HCT116 (cell line): Measurements from ENCODE around the gene CCDC192. TPM values are rescaled to one million over a fixed set of nuclear protein-coding genes. Genes with fewer than 3 reads are reported as not detected.

Source experiments
- ATAC-seq: fragments of 200-7000 bp; cut with Tn5 transposase; 2 replicates; pipeline ENCODE4 v1.9.1; 2020; ENCODE audit warnings: mild to moderate bottlenecking, moderate library complexity
- BruUV-seq: library from RNA; stranded (reverse); fragments of 400-500 nt; replicated peaks from 2 replicates; lab custom pipeline; 2021; lab: Mats Ljungman, UMichigan
- CTCF ChIA-PET: fragments of 300-600 bp; sonication (Branson Sonifier 250); formaldehyde crosslinking; loops from one replicate; lab custom pipeline; 2021; ENCODE audit warnings: antibody characterized with exemption; lab: Charles Lee
- POLR2A ChIA-PET: fragments of 300-600, 350-600 bp; sonication (Branson Sonifier 250); formaldehyde crosslinking; loops from one replicate; lab custom pipeline; 2021; ENCODE audit warnings: antibody characterized with exemption; lab: Charles Lee
- RAD21 ChIA-PET, 2 experiments: fragments of 300-600 bp; sonication (Branson Sonifier 250); formaldehyde crosslinking; loops; one replicate each; lab custom pipeline; 2023; ENCODE audit warnings: low total read pairs in 2 of 2; ENCODE audit not compliant: uncharacterized antibody in 2 of 2, unreplicated experiment in 2 of 2, low non-redundant PET in 1 of 2; lab: Charles Lee
- DNase-seq: peaks from one replicate; pipeline ENCODE4 v3.0.0-alpha.2; 2010; ENCODE audit warnings: low read depth, low spot score
- H2AFZ ChIP-seq: fragments of 200-600 bp; shearing (Covaris generic), sonication (generic); 2 replicates; pipeline ENCODE4 v1.6.1; 2017; ENCODE audit warnings: low read depth, mixed run types, mixed read lengths, antibody characterized with exemption, low read length; ENCODE audit not compliant: poor library complexity, severe bottlenecking
- H3K27ac ChIP-seq: 2 replicates; pipeline ENCODE4 v1.5.1; 2012; ENCODE audit warnings: low read depth, low read length
- H3K27me3 ChIP-seq: fragments of 200-600 bp; sonication (generic); 2 replicates; pipeline ENCODE4 v1.6.1; 2016; ENCODE audit warnings: mixed run types, low read length, mixed read lengths; ENCODE audit not compliant: insufficient read depth
- H3K36me3 ChIP-seq, 2 experiments: fragments of 200-500 bp in 1 of 2; fragments of 200-600 bp in 1 of 2; sonication (Bioruptor generic) in 1 of 2; sonication (generic) in 1 of 2; 2 replicates each; pipeline versions ENCODE4 v1.5.1 to v1.6.1; 2014 to 2016; ENCODE audit warnings: low read length in 2 of 2, inconsistent platforms in 1 of 2, mixed read lengths in 1 of 2, mixed run types in 1 of 2; ENCODE audit not compliant: insufficient read depth in 2 of 2, control insufficient read depth in 1 of 2
- H3K4me1 ChIP-seq, 2 experiments: fragments of 200-600 bp in 1 of 2; sonication (generic) in 1 of 2; 2 replicates each; pipeline versions ENCODE4 v1.5.1 to v1.6.1; 2012 to 2017; ENCODE audit warnings: low read length in 2 of 2, inconsistent platforms in 1 of 2, mild to moderate bottlenecking in 1 of 2, mixed read lengths in 1 of 2, mixed run types in 1 of 2, moderate library complexity in 1 of 2; ENCODE audit not compliant: insufficient read depth in 2 of 2, control insufficient read depth in 1 of 2
- H3K4me2 ChIP-seq: fragments of 200-600 bp; sonication (generic); 2 replicates; pipeline ENCODE4 v1.6.1; 2017; ENCODE audit warnings: mixed run types, low read length, mixed read lengths
- H3K4me3 ChIP-seq, 2 experiments: fragments of 200-600 bp in 1 of 2; sonication (generic) in 1 of 2; replicated peaks in 1 of 2; 2 replicates each; pipeline ENCODE4 v1.5.1; 2011 to 2016; ENCODE audit warnings: low read length in 2 of 2, control low read depth in 1 of 2, low read depth in 1 of 2, mild to moderate bottlenecking in 1 of 2, mixed read lengths in 1 of 2, mixed run types in 1 of 2
- H3K79me2 ChIP-seq: fragments of 200-600 bp; sonication (generic); 2 replicates; pipeline ENCODE4 v1.6.1; 2017; ENCODE audit warnings: mild to moderate bottlenecking, mixed run types, low read length, moderate library complexity, mixed read lengths; ENCODE audit not compliant: insufficient read depth
- H3K9ac ChIP-seq: fragments of 200-600 bp; sonication (generic); 2 replicates; pipeline ENCODE4 v1.6.1; 2016; ENCODE audit warnings: low read length, mixed read lengths
- H3K9me2 ChIP-seq: fragments of 200-600 bp; sonication (generic), shearing (Covaris generic); 2 replicates; pipeline ENCODE4 v1.6.1; 2017; ENCODE audit warnings: mixed run types, mild to moderate bottlenecking, moderate library complexity; ENCODE audit not compliant: insufficient read depth
- H3K9me3 ChIP-seq, 2 experiments: fragments of 200-500 bp in 1 of 2; fragments of 200-600 bp in 1 of 2; sonication (Bioruptor generic) in 1 of 2; sonication (generic) in 1 of 2; 2 replicates each; pipeline ENCODE4 v1.6.1; 2014 to 2017; ENCODE audit warnings: low read length in 2 of 2, mixed read lengths in 2 of 2, inconsistent platforms in 1 of 2, low read depth in 1 of 2, mild to moderate bottlenecking in 1 of 2, mixed run types in 1 of 2, moderate library complexity in 1 of 2; ENCODE audit not compliant: control insufficient read depth in 1 of 2, insufficient read depth in 1 of 2
- H4K20me1 ChIP-seq: fragments of 200-600 bp; sonication (generic), shearing (Covaris generic); 2 replicates; pipeline ENCODE4 v1.6.1; 2017; ENCODE audit warnings: mixed run types, mild to moderate bottlenecking, moderate library complexity; ENCODE audit not compliant: insufficient read depth
- CBX3 ChIP-seq: IDR thresholded peaks from 2 replicates; pipeline ENCODE4 v1.6.1; 2012; ENCODE audit warnings: low read depth
- EGR1 ChIP-seq: IDR thresholded peaks from 2 replicates; pipeline ENCODE4 v1.6.1; 2012; ENCODE audit warnings: low read depth
- EZH2 ChIP-seq: fragments of 200-600 bp; sonication (generic); IDR thresholded peaks from 2 replicates; pipeline ENCODE4 v1.6.1; 2017; ENCODE audit warnings: antibody characterized with exemption, mixed run types
- EZH2phosphoT487 ChIP-seq: fragments of 200-600 bp; IDR thresholded peaks from 2 replicates; pipeline ENCODE4 v1.6.1; 2018; ENCODE audit warnings: antibody characterized with exemption, borderline replicate concordance
- FOSL1 ChIP-seq: IDR thresholded peaks from 2 replicates; pipeline ENCODE4 v1.6.1; 2012; ENCODE audit warnings: low read depth
- POLR2A ChIP-seq: IDR thresholded peaks from 2 replicates; pipeline ENCODE4 v1.7.0; 2011; ENCODE audit warnings: borderline replicate concordance; ENCODE audit not compliant: insufficient read depth, insufficient read length; ENCODE audit errors: extremely low read depth
- POLR2AphosphoS5 ChIP-seq: IDR thresholded peaks from 2 replicates; pipeline ENCODE4 v1.6.1; 2011; ENCODE audit warnings: mild to moderate bottlenecking, low read depth, low read length, moderate library complexity
- SIN3A ChIP-seq: IDR thresholded peaks from 2 replicates; pipeline ENCODE4 v1.6.1; 2012; ENCODE audit warnings: low read depth
- SP1 ChIP-seq: IDR thresholded peaks from 2 replicates; pipeline ENCODE4 v1.6.1; 2012; ENCODE audit warnings: low read depth
- SRF ChIP-seq: IDR thresholded peaks from 2 replicates; pipeline ENCODE4 v1.6.1; 2012; ENCODE audit warnings: low read depth
- intact Hi-C: fragments of 100-400 bp; cut with micrococcal nuclease; formaldehyde crosslinking; loops from 2 replicates; pipeline ENCODE4 v1.10.0; 2022
- total RNA-seq: library from RNA; stranded (reverse); gene quantifications from one replicate; pipeline ENCODE4 v1.2.1, GENCODE V29; 2021; ENCODE audit not compliant: unreplicated experiment
- TF ChIP-seq, protein P1 (sequence below): IDR thresholded peaks from 2 replicates; pipeline ENCODE4 v1.6.1; 2012
- TF ChIP-seq, protein P2 (sequence below), 3 experiments: fragments of 200-600 bp in 1 of 3; sonication (generic) in 1 of 3; IDR thresholded peaks in 2 of 3; conservative IDR thresholded peaks in 1 of 3; 2 replicates each; pipeline ENCODE4 v1.5.1; 2012 to 2017; ENCODE audit warnings: low read depth in 2 of 3, low read length in 2 of 3, antibody characterized with exemption in 1 of 3, borderline replicate concordance in 1 of 3, control low read depth in 1 of 3, mild to moderate bottlenecking in 1 of 3, mixed read lengths in 1 of 3, mixed run types in 1 of 3, moderate library complexity in 1 of 3; ENCODE audit not compliant: insufficient read depth in 1 of 3
- TF ChIP-seq, protein P3 (sequence below): IDR thresholded peaks from 2 replicates; pipeline ENCODE4 v1.6.1; 2012

CCDC192 gene
- total RNA-seq, 1 experiment from 2014 or later, result not detected

- H3K4me3 ChIP-seq, result no peak overlapping the region
- TF ChIP-seq, protein P1, sequence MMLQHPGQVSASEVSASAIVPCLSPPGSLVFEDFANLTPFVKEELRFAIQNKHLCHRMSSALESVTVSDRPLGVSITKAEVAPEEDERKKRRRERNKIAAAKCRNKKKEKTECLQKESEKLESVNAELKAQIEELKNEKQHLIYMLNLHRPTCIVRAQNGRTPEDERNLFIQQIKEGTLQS, result no peak
- TF ChIP-seq FOSL1, result no peak
- TF ChIP-seq, protein P2, sequence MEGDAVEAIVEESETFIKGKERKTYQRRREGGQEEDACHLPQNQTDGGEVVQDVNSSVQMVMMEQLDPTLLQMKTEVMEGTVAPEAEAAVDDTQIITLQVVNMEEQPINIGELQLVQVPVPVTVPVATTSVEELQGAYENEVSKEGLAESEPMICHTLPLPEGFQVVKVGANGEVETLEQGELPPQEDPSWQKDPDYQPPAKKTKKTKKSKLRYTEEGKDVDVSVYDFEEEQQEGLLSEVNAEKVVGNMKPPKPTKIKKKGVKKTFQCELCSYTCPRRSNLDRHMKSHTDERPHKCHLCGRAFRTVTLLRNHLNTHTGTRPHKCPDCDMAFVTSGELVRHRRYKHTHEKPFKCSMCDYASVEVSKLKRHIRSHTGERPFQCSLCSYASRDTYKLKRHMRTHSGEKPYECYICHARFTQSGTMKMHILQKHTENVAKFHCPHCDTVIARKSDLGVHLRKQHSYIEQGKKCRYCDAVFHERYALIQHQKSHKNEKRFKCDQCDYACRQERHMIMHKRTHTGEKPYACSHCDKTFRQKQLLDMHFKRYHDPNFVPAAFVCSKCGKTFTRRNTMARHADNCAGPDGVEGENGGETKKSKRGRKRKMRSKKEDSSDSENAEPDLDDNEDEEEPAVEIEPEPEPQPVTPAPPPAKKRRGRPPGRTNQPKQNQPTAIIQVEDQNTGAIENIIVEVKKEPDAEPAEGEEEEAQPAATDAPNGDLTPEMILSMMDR (IDR thresholded peaks at IDR 0.05 in 2 of 3, conservative IDR thresholded peaks at IDR 0.05 in 1 of 3; ENCODE audit: borderline replicate concordance in 1 of 3, insufficient read depth in 1 of 3, low read depth in 2 of 3, low read length in 2 of 3), result no peak
- no peak for TF ChIP-seq EZH2phosphoT487
- no peaks in the 10 kb centered on the region for H3K36me3 ChIP-seq
- no peaks in the 10 kb centered on the region for H3K9me2 ChIP-seq
- H3K9ac ChIP-seq, result no peak overlapping the region
- no peaks in the 10 kb centered on the region for H3K9me3 ChIP-seq
- no peaks in the 10 kb centered on the region for H3K4me1 ChIP-seq
- H4K20me1 ChIP-seq, result no peaks in the 10 kb centered on the region
- DNase-seq (no peak), ATAC-seq (no peak)
- BruUV-seq, result no TSS peak
- no peaks in the 10 kb centered on the region for H3K27me3 ChIP-seq
- no peaks in the 10 kb centered on the region for H3K79me2 ChIP-seq
- CTCF ChIA-PET, result no interaction called here
- H2AFZ ChIP-seq, result no peak overlapping the region
- intact Hi-C loops, result no loop called here
- no peak overlapping the region for H3K4me2 ChIP-seq
- RAD21 ChIA-PET, result no interaction called here
- POLR2A ChIA-PET, result no interaction called here
- H3K27ac ChIP-seq, result no peak overlapping the region
These were observed 148.8 kb downstream of the CCDC192 start for GRCh38 chr5:127851964-127852363.

DNA sequence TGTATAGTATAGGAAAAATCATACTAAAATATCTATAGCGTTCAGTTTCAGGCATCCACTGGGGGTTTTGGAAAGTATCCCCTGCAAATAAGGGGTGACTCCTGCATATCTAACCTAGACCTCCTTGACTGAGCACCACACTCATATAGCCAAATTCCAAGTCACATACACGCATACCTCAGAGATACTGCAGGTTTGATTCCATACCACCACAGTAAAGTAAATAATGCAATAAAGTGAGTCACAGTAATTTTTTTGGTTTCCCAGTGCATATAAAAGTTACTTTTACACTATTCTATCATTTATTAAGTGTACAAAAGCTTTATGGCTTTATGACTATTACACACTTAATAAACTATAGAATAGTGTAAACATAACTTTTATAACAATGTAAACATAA lies 151.3 kb downstream of the CCDC192 start:
- DNase-seq (no peak), ATAC-seq (no peak)
- ChIA-PET POLR2A (no interaction called here), CTCF (no interaction called here), RAD21 (no interaction called here)
- Histone ChIP-seq H3K27ac (no peak overlapping the region), H3K36me3 (no peaks in the 10 kb centered on the region), H2AFZ (no peak overlapping the region), H3K27me3 (no peaks in the 10 kb centered on the region), H3K4me3 (no peak overlapping the region), H3K79me2 (no peaks in the 10 kb centered on the region), H3K9ac (no peak overlapping the region), H3K9me3 (no peaks in the 10 kb centered on the region), H3K4me2 (no peak overlapping the region), H4K20me1 (no peaks in the 10 kb centered on the region), H3K9me2 (no peaks in the 10 kb centered on the region), H3K4me1 (no peaks in the 10 kb centered on the region)
- no TSS peak for BruUV-seq
- intact Hi-C loops, result no loop called here
- TF ChIP-seq POLR2A, result no peak
- TF ChIP-seq, protein P3, sequence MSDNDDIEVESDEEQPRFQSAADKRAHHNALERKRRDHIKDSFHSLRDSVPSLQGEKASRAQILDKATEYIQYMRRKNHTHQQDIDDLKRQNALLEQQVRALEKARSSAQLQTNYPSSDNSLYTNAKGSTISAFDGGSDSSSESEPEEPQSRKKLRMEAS, result no peak
- TF ChIP-seq SRF, result no peak
- TF ChIP-seq EZH2, result no peak
- TF ChIP-seq FOSL1, result no peak
- no peak for TF ChIP-seq EGR1
- TF ChIP-seq SP1, result no peak
- no peak for TF ChIP-seq CBX3
- TF ChIP-seq POLR2AphosphoS5, result no peak
- TF ChIP-seq SIN3A, result no peak
